ENCODE data around the gene HNRNPA1. TPM values are rescaled to one million over a fixed set of nuclear protein-coding genes. Genes with fewer than 3 reads are reported as not detected.

Gene HNRNPA1
- total and polyA plus RNA-seq, 9 of the 15 experiments (the other 6 are each of a cell fraction or from before 2014, with no cell fraction given), result 1,166 to 2,703 (median 1,815) TPM

GRCh38 chr12:54296393-54297099 lies 16.0 kb downstream of the HNRNPA1 start (continued):
- TF ChIP-seq KAT2B (IDR thresholded peaks at IDR 0.05; ENCODE audit: low read depth, low read length) (no peak), ZNF347 (CRISPR knock-in tag; IDR thresholded peaks at IDR 0.05; ENCODE audit: low read depth) (no peak), ZNF280A (IDR thresholded peaks at IDR 0.05; ENCODE audit: low read depth, partially characterized antibody) (no peak), ZSCAN29 (IDR thresholded peaks at IDR 0.05) (no peak), ZC3H4 (CRISPR knock-in tag; IDR thresholded peaks at IDR 0.05; ENCODE audit: borderline replicate concordance) (no peak), ZBTB9 (CRISPR knock-in tag; IDR thresholded peaks at IDR 0.05) (no peak), ZNF740 (CRISPR knock-in tag; IDR thresholded peaks at IDR 0.05) (no peak), ZNF740 (tag; IDR thresholded peaks at IDR 0.05) (no peak), HDAC1 (IDR thresholded peaks at IDR 0.05) (peak in 1 of 2 experiments; percentile 82; a peak in 2 of 4 replicates), RAD51 (IDR thresholded peaks at IDR 0.05; ENCODE audit: borderline replicate concordance, low read depth) (no peak), ZNF197 (CRISPR knock-in tag; IDR thresholded peaks at IDR 0.05; ENCODE audit: low read depth) (no peak), ZBTB26 (CRISPR knock-in tag; IDR thresholded peaks at IDR 0.05) (0 out of 2 replicates have a peak, but pooled peaks have one; percentile 39), NONO (IDR thresholded peaks at IDR 0.05; ENCODE audit: low read depth in 2 of 2, low read length in 1 of 2) (no peak), ZFPM2 (CRISPR knock-in tag; IDR thresholded peaks at IDR 0.05) (no peak), THRA (IDR thresholded peaks at IDR 0.05) (no peak), ZNF764 (CRISPR knock-in tag; IDR thresholded peaks at IDR 0.05; ENCODE audit: low read depth) (no peak), ZNF785 (CRISPR knock-in tag; IDR thresholded peaks at IDR 0.05) (no peak), NR2C2 (CRISPR knock-in tag; IDR thresholded peaks at IDR 0.05) (no peak), NR2C2 (tag; IDR thresholded peaks at IDR 0.05) (no peak; the same call in 1 of the 2 replicates), FIP1L1 (IDR thresholded peaks at IDR 0.05; ENCODE audit: low read depth, low read length, poor library complexity, severe bottlenecking) (no peak)

Measured in K562 (cell line).